HL-60 (cell line): ENCODE measurements around the gene CYP27A1.

Experiments used
- DNase-seq, 2 experiments: peaks; one replicate each; pipeline ENCODE4 v3.0.0-alpha.2; 2010 to 2020; ENCODE audit warnings: low read depth in 1 of 2, low spot score in 1 of 2
- H3K27ac ChIP-seq: fragments of 250-450 bp; sonication (Bioruptor Pico); replicated peaks from 2 replicates; pipeline ENCODE4 v1.5.1; 2020; ENCODE audit warnings: mild to moderate bottlenecking, moderate library complexity
- H3K27me3 ChIP-seq: fragments of 250-450 bp; sonication (Bioruptor Pico); 2 replicates; pipeline ENCODE4 v1.5.1; 2021; ENCODE audit warnings: mild to moderate bottlenecking, moderate library complexity; ENCODE audit not compliant: insufficient read depth, poor library complexity, severe bottlenecking
- H3K4me3 ChIP-seq: replicated peaks from 2 replicates; pipeline ENCODE4 v1.5.1; 2011; ENCODE audit warnings: mild to moderate bottlenecking, control low read depth, low read length; ENCODE audit not compliant: insufficient read depth
- GABPA ChIP-seq: IDR thresholded peaks from 2 replicates; pipeline ENCODE4 v1.6.1; 2012; ENCODE audit warnings: low read depth
- POLR2AphosphoS5 ChIP-seq: IDR thresholded peaks from 2 replicates; pipeline ENCODE4 v1.6.1; 2012; ENCODE audit warnings: low read depth
- SPI1 ChIP-seq: IDR thresholded peaks from 2 replicates; pipeline ENCODE4 v1.6.1; 2012; ENCODE audit warnings: low read depth, mild to moderate bottlenecking, borderline replicate concordance
- TF ChIP-seq, protein P1 (sequence below): IDR thresholded peaks from 2 replicates; pipeline ENCODE4 v1.6.1; 2012; ENCODE audit warnings: low read depth; ENCODE audit not compliant: insufficient replicate concordance
- TF ChIP-seq, protein P2 (sequence below): IDR thresholded peaks from one replicate; pipeline ENCODE4 v1.5.1; 2011; ENCODE audit warnings: low read length, control low read depth, inconsistent platforms; ENCODE audit not compliant: insufficient read depth

The CYP27A1 gene

DNA sequence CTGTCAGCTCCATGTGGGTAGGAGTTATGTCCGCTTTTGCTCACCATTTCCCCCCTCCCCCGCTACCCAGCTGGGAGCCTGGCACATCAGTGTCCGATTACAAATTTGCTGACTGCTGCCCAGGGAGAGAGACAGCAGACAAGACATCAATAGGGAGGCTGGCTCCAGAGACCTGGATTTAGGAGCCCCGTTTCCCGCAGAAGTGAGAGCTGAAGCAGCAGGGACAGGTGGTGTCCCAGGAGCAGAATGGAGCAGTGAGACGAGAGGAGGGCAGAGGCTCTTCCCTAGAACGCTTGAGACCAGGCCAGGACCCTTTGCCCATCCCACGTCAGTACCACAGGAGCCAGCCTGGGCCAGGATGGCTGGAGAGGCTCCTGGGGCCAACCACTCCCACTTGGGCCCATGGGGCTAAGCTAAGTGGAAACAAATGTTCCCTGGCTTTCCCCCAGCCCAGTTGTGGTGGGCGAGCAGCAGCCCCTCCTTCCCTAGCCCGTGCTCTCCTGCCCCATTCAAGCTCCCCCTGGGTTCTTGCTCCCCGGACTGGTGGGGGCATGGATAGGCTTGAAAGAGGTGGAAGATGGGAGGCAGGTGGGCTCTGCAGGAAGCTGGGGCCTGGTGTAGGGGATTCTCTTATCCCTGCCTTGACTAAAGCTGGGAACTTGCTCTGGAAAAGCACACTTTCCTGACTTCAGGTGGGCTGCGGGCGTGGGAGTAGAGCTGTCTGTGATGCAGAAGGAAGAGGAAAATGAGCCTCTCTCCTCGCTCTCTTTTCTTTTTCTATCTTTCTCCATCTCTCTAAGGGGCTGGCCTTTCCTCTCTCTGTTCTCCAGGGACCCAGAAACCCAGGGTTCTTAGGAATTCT is 73.6 kb downstream of the CYP27A1 start:
- TF ChIP-seq, protein P1, sequence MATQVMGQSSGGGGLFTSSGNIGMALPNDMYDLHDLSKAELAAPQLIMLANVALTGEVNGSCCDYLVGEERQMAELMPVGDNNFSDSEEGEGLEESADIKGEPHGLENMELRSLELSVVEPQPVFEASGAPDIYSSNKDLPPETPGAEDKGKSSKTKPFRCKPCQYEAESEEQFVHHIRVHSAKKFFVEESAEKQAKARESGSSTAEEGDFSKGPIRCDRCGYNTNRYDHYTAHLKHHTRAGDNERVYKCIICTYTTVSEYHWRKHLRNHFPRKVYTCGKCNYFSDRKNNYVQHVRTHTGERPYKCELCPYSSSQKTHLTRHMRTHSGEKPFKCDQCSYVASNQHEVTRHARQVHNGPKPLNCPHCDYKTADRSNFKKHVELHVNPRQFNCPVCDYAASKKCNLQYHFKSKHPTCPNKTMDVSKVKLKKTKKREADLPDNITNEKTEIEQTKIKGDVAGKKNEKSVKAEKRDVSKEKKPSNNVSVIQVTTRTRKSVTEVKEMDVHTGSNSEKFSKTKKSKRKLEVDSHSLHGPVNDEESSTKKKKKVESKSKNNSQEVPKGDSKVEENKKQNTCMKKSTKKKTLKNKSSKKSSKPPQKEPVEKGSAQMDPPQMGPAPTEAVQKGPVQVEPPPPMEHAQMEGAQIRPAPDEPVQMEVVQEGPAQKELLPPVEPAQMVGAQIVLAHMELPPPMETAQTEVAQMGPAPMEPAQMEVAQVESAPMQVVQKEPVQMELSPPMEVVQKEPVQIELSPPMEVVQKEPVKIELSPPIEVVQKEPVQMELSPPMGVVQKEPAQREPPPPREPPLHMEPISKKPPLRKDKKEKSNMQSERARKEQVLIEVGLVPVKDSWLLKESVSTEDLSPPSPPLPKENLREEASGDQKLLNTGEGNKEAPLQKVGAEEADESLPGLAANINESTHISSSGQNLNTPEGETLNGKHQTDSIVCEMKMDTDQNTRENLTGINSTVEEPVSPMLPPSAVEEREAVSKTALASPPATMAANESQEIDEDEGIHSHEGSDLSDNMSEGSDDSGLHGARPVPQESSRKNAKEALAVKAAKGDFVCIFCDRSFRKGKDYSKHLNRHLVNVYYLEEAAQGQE, result no peak
- TF ChIP-seq GABPA (no peak), POLR2AphosphoS5 (no peak), SPI1 (no peak)
- TF ChIP-seq, protein P2, sequence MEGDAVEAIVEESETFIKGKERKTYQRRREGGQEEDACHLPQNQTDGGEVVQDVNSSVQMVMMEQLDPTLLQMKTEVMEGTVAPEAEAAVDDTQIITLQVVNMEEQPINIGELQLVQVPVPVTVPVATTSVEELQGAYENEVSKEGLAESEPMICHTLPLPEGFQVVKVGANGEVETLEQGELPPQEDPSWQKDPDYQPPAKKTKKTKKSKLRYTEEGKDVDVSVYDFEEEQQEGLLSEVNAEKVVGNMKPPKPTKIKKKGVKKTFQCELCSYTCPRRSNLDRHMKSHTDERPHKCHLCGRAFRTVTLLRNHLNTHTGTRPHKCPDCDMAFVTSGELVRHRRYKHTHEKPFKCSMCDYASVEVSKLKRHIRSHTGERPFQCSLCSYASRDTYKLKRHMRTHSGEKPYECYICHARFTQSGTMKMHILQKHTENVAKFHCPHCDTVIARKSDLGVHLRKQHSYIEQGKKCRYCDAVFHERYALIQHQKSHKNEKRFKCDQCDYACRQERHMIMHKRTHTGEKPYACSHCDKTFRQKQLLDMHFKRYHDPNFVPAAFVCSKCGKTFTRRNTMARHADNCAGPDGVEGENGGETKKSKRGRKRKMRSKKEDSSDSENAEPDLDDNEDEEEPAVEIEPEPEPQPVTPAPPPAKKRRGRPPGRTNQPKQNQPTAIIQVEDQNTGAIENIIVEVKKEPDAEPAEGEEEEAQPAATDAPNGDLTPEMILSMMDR, result no peak
- no peak for DNase-seq
- Histone ChIP-seq H3K4me3 (no peak overlapping the region), H3K27ac (no peak overlapping the region), H3K27me3 (peaks cover 50% of the 10 kb centered on the region)

DNA sequence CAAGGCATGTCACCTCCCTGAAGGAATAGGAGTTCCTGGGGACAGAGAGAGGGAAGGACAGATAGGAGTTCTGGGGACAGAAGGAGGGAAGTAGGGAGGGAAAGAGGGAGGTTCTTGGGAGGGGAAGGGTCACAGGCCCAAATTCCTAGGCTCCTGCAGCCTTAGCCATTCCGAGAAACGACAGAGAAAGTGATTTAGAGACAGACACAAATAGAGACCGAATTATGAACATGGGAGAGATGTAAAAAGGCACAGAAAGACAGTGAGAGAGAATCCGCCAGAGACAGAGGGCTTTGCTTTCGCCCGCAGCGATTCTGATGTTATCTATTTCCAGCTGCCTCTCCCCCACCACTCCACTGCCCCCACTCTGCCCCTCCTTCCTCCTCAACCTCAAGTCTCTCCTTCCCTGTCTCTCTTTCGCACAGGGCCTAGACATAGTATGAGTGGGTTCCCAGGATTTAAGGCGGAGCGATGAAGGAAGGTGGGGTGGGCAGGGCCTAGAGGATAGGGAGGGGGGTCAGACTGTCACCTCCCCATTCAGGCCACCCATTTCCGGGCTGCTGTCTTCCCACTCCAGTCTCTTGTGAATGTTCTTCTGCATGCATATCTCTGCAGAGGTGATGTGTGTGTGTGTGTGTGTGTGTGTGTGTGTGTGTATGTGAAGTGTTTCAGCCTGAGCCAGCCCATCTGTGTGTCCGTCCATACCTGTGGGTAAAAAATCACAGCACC is 74.4 kb downstream of the CYP27A1 start:
- peaks cover 58% of the 10 kb centered on the region for H3K27me3 ChIP-seq
- no peak for DNase-seq
- TF ChIP-seq SPI1 (no peak), POLR2AphosphoS5 (no peak), GABPA (no peak)
- TF ChIP-seq, protein P1, result no peak
- TF ChIP-seq, protein P2, result no peak
- no peak overlapping the region for H3K4me3 ChIP-seq
- no peak overlapping the region for H3K27ac ChIP-seq

DNA sequence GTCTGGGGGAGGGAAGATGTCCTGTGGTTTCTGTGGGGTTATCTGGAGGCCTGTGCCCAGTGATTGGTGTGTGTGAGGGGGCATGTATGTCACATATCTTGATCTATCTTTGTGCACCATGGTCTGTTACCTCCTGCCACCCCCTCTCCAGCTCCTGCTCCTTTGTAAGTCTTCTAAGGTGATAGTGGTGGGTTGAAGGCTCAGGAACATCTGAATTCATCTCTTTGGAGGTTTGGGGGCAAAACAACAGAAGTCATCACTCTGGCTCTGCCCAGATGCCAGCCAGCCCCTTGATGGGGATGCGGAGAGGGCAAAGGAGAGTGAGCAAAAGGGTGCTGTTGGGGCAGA is 74.9 kb downstream of the CYP27A1 start:
- no peak for TF ChIP-seq POLR2AphosphoS5
- no peak for TF ChIP-seq SPI1
- TF ChIP-seq, protein P1, result no peak
- TF ChIP-seq, protein P2, result no peak
- no peak for TF ChIP-seq GABPA
- Histone ChIP-seq H3K4me3 (no peak overlapping the region), H3K27ac (no peak overlapping the region), H3K27me3 (peaks cover 63% of the 10 kb centered on the region)
- DNase-seq, result no peak
